Peyer's patch (tissue), 4 donors: ENCODE measurements around the gene NCDN. TPM values are rescaled to one million over a fixed set of nuclear protein-coding genes. Genes with fewer than 3 reads are reported as not detected.
A peak's percentile ranks its signal among the peaks of the same experiment; 100 is the strongest.

Experiments used
- DNase-seq, 3 donors: peaks; one replicate each; pipeline ENCODE4 v3.0.0-alpha.2; 2017 to 2019
- H3K27ac ChIP-seq, 4 donors: fragments of 200-600 bp; sonication (generic); one replicate each; pipeline ENCODE4 v1.5.1; 2016 to 2019
- H3K27me3 ChIP-seq, 2 donors: fragments of 200-600 bp; sonication (generic); one replicate each; pipeline ENCODE4 v1.5.1; 2019
- H3K36me3 ChIP-seq, 3 donors: fragments of 200-600 bp; sonication (generic); one replicate each; pipeline ENCODE4 v1.5.1; 2016 to 2019
- H3K4me1 ChIP-seq, 4 donors: fragments of 200-600 bp; sonication (generic); one replicate each; pipeline ENCODE4 v1.5.1; 2016 to 2019
- H3K4me3 ChIP-seq, 4 donors: fragments of 200-600 bp; sonication (generic); 1 replicate in 3 of 4; 2 replicates in 1 of 4; pipeline ENCODE4 v1.5.1; 2016 to 2019; ENCODE audit warnings: mild to moderate bottlenecking in 1 of 4
- H3K9me3 ChIP-seq, 4 donors: fragments of 200-600 bp; sonication (generic); one replicate each; pipeline ENCODE4 v1.5.1; 2016 to 2019; ENCODE audit warnings: mild to moderate bottlenecking in 1 of 4
- POLR2A ChIP-seq, 2 donors: fragments of 450-650 bp; IDR thresholded peaks; one replicate each; pipeline ENCODE4 v1.5.1; 2017; ENCODE audit warnings: antibody characterized with exemption in 2 of 2, mild to moderate bottlenecking in 2 of 2, moderate library complexity in 2 of 2
- total RNA-seq, 4 donors: library from RNA; depleted of rRNA; stranded (reverse); fragments of >200 nt; gene quantifications; one replicate each; pipeline ENCODE4 v1.1.0, GENCODE V29; 2016
- TF ChIP-seq, protein P1 (sequence below), 6 experiments: fragments of 450-650 bp in 4 of 6; fragments of 200-600 bp in 2 of 6; sonication (generic) in 1 of 6; IDR thresholded peaks; one replicate each; pipeline ENCODE4 v1.5.1; 2017 to 2019; ENCODE audit warnings: antibody characterized with exemption in 6 of 6, mild to moderate bottlenecking in 3 of 6, moderate library complexity in 1 of 6

Gene NCDN
- total RNA-seq, 4 donors from 2014 or later: 6.3 to 15.3 (median 13.2) TPM

DNA sequence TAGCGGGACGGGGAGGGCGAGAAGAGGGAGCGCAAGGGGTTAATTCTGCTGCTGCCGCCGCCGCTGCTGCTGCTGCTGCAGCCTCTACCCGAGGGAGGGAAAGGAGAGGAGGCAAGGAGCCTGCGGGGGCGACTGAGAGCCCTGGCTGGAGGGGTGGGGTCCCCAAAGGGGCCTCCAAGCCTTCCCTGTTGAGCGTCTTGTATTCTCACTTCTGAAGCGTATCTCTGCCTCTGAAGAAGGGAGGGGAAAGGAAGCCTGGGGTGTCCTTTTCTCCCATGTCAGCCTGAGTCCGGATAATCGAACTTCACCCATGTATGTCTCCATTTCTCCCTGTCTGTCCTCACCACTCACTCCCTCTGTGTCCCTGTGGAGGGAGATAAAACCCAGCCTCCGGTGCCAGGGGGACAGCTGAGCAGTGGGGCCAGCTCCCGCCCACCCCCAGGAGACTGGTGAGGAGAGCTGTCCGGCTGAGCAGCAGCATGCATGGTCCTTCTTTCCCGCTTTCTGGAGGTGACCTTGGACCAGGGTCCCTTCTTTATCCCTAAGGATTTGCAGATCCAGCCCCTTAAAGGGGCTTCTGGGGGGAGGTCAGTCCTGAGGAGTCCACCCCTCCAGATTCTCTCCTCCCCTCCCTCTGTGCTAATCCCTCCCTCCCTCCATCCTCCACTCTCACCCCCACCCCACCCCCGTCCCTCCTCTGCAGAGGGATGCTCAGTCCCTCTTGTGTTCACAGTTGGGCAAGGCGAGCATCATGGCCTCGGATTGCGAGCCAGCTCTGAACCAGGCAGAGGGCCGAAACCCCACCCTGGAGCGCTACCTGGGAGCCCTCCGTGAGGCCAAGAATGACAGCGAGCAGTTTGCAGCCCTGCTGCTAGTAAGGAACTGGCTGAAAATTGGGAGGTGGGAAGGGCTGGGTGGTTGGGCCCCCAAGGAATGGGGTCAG is 1.0 kb downstream of the NCDN start:
- DNase-seq: no peak
- peaks cover 0 to 4% (median 0%) of the 10 kb centered on the region in 3 donors for H3K36me3 ChIP-seq
- H3K4me3 ChIP-seq: peak overlapping the region; percentile 85 to 98 (median 90)
- peaks cover 4 to 48% (median 6%) of the 10 kb centered on the region in 4 donors for H3K4me1 ChIP-seq
- no peaks in the 10 kb centered on the region for H3K27me3 ChIP-seq
- TF ChIP-seq POLR2A (IDR thresholded peaks at IDR 0.05): no peak
- TF ChIP-seq, protein P1, sequence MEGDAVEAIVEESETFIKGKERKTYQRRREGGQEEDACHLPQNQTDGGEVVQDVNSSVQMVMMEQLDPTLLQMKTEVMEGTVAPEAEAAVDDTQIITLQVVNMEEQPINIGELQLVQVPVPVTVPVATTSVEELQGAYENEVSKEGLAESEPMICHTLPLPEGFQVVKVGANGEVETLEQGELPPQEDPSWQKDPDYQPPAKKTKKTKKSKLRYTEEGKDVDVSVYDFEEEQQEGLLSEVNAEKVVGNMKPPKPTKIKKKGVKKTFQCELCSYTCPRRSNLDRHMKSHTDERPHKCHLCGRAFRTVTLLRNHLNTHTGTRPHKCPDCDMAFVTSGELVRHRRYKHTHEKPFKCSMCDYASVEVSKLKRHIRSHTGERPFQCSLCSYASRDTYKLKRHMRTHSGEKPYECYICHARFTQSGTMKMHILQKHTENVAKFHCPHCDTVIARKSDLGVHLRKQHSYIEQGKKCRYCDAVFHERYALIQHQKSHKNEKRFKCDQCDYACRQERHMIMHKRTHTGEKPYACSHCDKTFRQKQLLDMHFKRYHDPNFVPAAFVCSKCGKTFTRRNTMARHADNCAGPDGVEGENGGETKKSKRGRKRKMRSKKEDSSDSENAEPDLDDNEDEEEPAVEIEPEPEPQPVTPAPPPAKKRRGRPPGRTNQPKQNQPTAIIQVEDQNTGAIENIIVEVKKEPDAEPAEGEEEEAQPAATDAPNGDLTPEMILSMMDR (IDR thresholded peaks at IDR 0.05): no peak
- peak overlapping the region; percentile 92 to 98 (median 95) for H3K27ac ChIP-seq
- H3K9me3 ChIP-seq: no peaks in the 10 kb centered on the region

DNA sequence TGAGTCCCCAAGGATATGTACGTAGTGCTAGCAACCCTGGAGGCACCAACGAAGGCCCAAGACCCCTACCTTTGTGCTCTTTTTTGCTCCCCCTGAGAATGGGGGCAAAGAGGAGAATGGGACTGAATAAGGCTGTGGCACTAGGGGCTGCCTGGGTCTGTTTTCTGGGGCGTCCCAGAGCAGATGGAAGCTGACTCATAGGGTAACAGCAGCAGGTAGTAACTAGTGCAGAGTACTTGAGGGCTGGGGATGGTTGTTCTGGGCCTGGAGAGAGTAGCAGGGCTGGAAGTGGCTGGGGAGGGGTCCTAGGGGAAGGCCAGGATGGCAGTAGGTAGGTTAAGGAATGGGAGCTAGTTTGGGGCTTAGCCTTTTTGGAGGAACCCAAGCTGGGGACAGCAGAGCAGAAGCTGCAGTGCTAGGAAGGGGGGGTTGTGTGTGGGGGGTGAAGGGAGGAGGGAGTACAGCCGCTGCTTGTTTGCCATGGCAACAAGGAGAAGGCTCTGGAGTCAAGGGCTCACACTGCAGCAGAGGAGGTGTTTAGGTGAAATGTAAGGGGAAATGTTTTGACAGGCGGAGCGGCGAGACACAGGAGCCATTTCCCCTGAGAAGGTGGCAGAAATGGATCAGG is 1.8 kb downstream of the NCDN start:
- no peaks in the 10 kb centered on the region for H3K9me3 ChIP-seq
- peaks cover 4 to 40% (median 6%) of the 10 kb centered on the region in 4 donors for H3K4me1 ChIP-seq
- no peak overlapping the region for H3K4me3 ChIP-seq
- H3K27me3 ChIP-seq: no peaks in the 10 kb centered on the region
- no peaks in the 10 kb centered on the region for H3K36me3 ChIP-seq
- no peak for DNase-seq
- TF ChIP-seq POLR2A (IDR thresholded peaks at IDR 0.05): no peak
- TF ChIP-seq, protein P1 (IDR thresholded peaks at IDR 0.05): no peak
- peak overlapping the region in 1 of 4 donors; percentile 98 for H3K27ac ChIP-seq

DNA sequence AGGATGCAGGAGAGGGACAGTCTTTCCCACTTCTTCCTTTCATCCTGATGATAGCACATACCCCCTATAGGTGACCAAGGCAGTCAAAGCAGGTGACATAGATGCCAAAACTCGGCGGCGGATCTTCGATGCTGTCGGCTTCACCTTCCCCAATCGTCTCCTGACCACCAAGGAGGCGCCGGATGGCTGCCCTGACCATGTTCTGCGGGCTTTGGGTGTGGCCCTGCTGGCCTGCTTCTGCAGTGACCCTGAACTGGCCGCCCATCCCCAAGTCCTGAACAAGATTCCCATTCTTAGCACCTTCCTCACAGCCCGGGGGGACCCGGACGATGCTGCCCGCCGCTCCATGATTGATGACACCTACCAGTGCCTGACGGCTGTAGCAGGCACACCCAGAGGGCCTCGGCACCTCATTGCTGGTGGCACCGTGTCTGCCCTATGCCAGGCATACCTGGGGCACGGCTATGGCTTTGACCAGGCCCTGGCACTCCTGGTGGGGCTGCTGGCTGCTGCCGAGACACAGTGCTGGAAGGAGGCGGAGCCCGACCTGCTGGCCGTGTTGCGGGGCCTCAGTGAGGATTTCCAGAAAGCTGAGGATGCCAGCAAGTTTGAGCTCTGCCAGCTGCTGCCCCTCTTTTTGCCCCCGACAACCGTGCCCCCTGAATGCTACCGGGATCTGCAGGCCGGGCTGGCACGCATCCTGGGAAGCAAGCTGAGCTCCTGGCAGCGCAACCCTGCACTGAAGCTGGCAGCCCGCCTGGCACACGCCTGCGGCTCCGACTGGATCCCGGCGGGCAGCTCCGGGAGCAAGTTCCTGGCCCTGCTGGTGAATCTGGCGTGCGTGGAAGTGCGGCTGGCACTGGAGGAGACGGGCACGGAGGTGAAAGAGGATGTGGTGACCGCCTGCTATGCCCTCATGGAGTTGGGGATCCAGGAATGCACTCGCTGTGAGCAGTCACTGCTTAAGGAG is 2.9 kb downstream of the NCDN start:
- Histone ChIP-seq H3K9me3 (no peaks in the 10 kb centered on the region), H3K4me1 (peaks cover 4 to 29% (median 6%) of the 10 kb centered on the region in 4 donors), H3K27ac (no peak overlapping the region), H3K36me3 (no peaks in the 10 kb centered on the region), H3K27me3 (no peaks in the 10 kb centered on the region), H3K4me3 (no peak overlapping the region)
- no peak for DNase-seq
- TF ChIP-seq, protein P1 (IDR thresholded peaks at IDR 0.05): no peak
- TF ChIP-seq POLR2A (IDR thresholded peaks at IDR 0.05): no peak

DNA sequence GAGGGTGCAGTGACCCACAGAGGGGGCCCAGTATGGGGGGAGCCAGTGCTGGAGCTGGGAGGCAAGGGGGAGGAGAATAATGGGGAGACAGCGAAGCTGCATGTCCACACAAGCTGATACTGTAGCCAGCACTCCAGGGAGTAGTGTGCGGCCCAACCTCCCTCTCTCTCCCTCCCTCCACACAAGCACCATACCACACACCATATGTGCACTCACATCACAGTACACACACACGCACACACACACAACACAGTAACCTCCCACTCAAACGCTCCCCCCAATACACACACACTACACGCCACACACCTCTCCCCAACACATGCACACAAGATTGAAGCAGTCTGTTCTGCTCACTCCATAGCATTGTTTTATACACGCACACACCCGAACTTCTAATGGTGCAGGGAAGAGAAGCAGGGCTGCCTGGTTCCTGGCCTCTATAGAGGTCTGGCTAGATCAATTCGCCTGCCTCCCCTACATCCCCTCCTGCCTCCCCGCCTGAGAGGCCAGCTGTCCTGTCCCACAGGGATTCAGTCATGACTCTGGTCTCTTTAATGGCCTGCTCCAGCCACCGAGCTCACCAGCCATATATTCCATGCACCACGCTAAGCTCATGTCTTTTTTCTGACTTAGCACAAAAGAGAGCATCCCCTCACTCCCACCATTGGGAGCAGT is 3.8 kb downstream of the NCDN start:
- H3K9me3 ChIP-seq: no peaks in the 10 kb centered on the region
- peaks cover 0 to 20% (median 2%) of the 10 kb centered on the region in 4 donors for H3K4me1 ChIP-seq
- no peak overlapping the region for H3K4me3 ChIP-seq
- H3K27me3 ChIP-seq: no peaks in the 10 kb centered on the region
- no peaks in the 10 kb centered on the region for H3K36me3 ChIP-seq
- no peak for TF ChIP-seq POLR2A (IDR thresholded peaks at IDR 0.05)
- TF ChIP-seq, protein P1 (IDR thresholded peaks at IDR 0.05): no peak
- H3K27ac ChIP-seq: no peak overlapping the region
- no peak for DNase-seq
